Epithelial cell of prostate (primary cell): ENCODE measurements around the gene ARHGAP25.

Experiments
- DNase-seq: peaks from one replicate; pipeline ENCODE4 v3.0.0-alpha.2; 2011; ENCODE audit warnings: low read depth, low spot score
- H3K27ac ChIP-seq: fragments of 450-650 bp; 2 replicates; pipeline ENCODE4 v1.5.1; 2017; ENCODE audit warnings: mild to moderate bottlenecking

Gene ARHGAP25

GRCh38 chr2:68734688-68735525, at the start of gene ARHGAP25:
Gene ARHGAP25, plus strand, starts transcription at chr2:68734811. Its CDS starts 389 bp downstream, at chr2:68735200.
- no peak within 1 kb of the TSS for H3K27ac ChIP-seq
- no peak for DNase-seq

- no peak for DNase-seq
- no peak overlapping the region for H3K27ac ChIP-seq
These were observed 48.4 kb upstream of the ARHGAP25 start for GRCh38 chr2:68686178-68686577.

GRCh38 chr2:68687018-68687417, 47.6 kb upstream of the ARHGAP25 start:
- DNase-seq: no peak
- H3K27ac ChIP-seq: no peak overlapping the region

- H3K27ac ChIP-seq: no peak overlapping the region
- no peak for DNase-seq
These were observed 44.8 kb upstream of the ARHGAP25 start for GRCh38 chr2:68689553-68690537.

GRCh38 chr2:68690851-68691250, 43.8 kb upstream of the ARHGAP25 start:
- no peak for DNase-seq
- no peak overlapping the region for H3K27ac ChIP-seq

GRCh38 chr2:68692511-68692910, 42.1 kb upstream of the ARHGAP25 start:
- no peak for DNase-seq
- H3K27ac ChIP-seq: no peak overlapping the region

- no peak overlapping the region for H3K27ac ChIP-seq
- DNase-seq: no peak
These were observed 40.7 kb upstream of the ARHGAP25 start for GRCh38 chr2:68693951-68694350.

- DNase-seq: no peak
- no peak overlapping the region for H3K27ac ChIP-seq
These were observed 38.6 kb upstream of the ARHGAP25 start for GRCh38 chr2:68695971-68696370.

- DNase-seq: no peak
- no peak overlapping the region for H3K27ac ChIP-seq
These were observed 38.1 kb upstream of the ARHGAP25 start for GRCh38 chr2:68696554-68696953.

- no peak for DNase-seq
- H3K27ac ChIP-seq: no peak overlapping the region
These were observed 35.8 kb upstream of the ARHGAP25 start for GRCh38 chr2:68698567-68699377.

- H3K27ac ChIP-seq: no peak overlapping the region
- DNase-seq: no peak
These were observed 34.1 kb upstream of the ARHGAP25 start for GRCh38 chr2:68700560-68700959.

- no peak for DNase-seq
- no peak overlapping the region for H3K27ac ChIP-seq
These were observed 28.0 kb upstream of the ARHGAP25 start for GRCh38 chr2:68706637-68707036.

- DNase-seq: no peak
- H3K27ac ChIP-seq: no peak overlapping the region
These were observed 26.0 kb upstream of the ARHGAP25 start for GRCh38 chr2:68708629-68709028.

GRCh38 chr2:68709421-68709911, 25.1 kb upstream of the ARHGAP25 start:
- no peak overlapping the region for H3K27ac ChIP-seq
- DNase-seq: no peak

- no peak overlapping the region for H3K27ac ChIP-seq
- no peak for DNase-seq
These were observed 24.3 kb upstream of the ARHGAP25 start for GRCh38 chr2:68710336-68710735.

GRCh38 chr2:68710756-68711155, 23.9 kb upstream of the ARHGAP25 start:
- H3K27ac ChIP-seq: no peak overlapping the region
- no peak for DNase-seq

GRCh38 chr2:68714866-68715265, 19.7 kb upstream of the ARHGAP25 start:
- DNase-seq: no peak
- no peak overlapping the region for H3K27ac ChIP-seq

- no peak overlapping the region for H3K27ac ChIP-seq
- no peak for DNase-seq
These were observed 19.1 kb upstream of the ARHGAP25 start for GRCh38 chr2:68715353-68716041.

GRCh38 chr2:68716604-68717304, 17.9 kb upstream of the ARHGAP25 start:
- DNase-seq: no peak
- no peak overlapping the region for H3K27ac ChIP-seq
